T1000 (cell line): ENCODE data around the gene ABCC11.
"Not testable (repeated sequence)": the region's sequence is repeated elsewhere in the genome, so short reads cannot be mapped to it uniquely, and the experiment has no call there.

Experiments
- DNase-seq: peaks from one replicate; lab custom pipeline; 2025; ENCODE audit warnings: mixed read lengths; lab: John Stamatoyannopoulos, UW

ABCC11 gene

DNA sequence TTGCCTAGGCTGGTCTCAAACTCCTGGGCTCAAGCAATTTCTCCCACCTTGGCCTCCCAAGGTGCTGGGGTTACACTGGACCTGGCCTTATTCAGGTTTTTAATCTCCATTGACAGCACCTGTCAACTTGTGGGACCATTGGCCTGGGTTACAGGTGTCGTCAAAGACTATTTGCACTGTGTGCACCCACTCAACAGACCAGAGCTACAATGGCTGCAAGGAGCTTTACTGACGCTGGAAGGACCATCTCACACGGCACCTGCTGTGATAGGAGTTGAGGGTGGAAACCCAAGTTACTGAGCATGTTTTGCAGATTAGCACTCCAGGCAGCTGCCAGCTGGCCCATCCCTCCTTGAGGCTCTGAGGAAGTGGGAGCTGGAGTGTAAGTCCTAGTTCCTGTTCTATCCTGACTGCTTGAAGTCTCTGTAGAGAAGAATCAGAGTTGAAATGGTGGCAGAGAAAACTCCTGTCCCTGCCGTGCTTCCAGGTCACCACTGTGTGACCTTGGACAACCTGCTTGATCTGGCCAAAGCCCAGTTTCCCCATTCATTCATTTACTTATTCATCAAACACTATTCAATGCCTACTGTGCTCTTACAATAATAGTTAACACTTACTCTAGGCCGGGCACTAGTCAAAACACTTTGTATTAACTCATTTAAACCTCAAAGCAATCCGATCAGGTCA, 45.7 kb downstream of the ABCC11 start:
- no peak for DNase-seq

DNA sequence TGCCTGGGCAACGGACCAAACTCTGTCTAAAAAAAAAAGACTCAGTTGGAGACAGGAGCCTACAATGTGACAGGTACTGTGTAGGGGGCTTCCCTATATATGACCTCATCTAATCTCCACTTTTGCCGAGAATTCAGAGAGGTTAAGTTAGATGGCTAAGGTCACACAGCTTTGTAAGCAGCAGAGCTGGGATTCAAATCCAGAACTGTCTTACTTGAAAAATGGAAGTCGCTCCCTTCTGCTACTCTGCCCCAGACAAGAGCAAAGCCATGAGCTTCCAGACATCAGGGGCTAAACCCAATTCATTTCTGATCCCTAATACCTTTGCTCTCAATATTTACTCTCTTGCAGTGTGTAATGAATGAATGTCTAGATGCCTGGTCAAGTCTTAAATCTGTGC, 50.0 kb downstream of the ABCC11 start:
- no peak for DNase-seq

DNA sequence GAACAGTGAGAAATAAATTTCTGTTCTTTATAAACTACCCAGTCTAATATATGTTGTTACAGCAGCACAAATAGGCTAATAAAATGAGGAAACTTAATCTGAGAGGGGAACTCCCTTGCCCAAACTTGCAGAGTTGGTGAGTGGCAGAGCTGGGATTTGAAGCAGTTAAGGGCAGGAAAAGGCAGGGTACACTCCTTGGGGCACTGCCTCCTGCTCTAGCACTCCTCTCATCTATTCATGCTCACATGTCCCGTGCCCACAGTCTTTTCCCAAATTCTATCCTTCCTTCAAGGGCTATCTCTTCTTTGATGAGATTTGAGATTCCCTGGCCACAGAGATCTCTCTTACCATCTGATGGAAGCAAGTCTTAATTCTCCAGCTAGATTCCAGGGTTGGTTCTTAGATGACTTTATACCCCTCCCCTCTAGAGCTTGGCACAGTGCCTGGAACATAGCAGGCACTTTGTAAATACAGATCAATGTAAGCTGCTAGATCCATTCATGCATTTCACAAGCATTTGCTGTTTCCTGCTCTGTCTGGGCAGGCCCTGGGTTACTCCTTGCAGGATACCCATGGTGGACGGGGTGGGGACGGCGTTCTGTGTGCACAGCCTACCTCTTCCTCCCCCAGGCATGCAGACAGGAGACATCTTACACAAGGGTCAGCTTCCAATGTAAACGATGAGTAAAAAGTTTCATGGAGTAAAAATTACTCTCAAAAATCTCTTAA, 52.3 kb downstream of the ABCC11 start:
- no peak for DNase-seq

DNA sequence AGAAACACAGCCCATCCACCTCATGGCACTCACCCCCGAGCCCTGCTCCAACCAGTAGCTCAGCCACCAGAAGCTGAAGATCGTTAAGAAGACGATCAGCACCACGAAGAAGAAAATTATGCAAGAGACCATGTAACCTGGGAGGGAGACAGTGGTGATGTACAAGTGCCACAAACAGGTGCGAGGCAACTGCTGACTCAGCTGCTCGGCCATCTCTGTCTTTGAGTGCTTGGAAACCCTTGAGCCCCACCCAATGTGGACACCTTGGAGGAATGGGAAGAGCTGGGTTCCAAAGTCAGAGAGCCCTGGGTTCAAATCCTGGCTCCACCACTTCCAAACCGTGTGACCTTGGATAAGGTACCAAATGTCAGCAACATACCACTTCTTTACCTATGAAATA, 53.5 kb downstream of the ABCC11 start:
- no peak for DNase-seq

DNA sequence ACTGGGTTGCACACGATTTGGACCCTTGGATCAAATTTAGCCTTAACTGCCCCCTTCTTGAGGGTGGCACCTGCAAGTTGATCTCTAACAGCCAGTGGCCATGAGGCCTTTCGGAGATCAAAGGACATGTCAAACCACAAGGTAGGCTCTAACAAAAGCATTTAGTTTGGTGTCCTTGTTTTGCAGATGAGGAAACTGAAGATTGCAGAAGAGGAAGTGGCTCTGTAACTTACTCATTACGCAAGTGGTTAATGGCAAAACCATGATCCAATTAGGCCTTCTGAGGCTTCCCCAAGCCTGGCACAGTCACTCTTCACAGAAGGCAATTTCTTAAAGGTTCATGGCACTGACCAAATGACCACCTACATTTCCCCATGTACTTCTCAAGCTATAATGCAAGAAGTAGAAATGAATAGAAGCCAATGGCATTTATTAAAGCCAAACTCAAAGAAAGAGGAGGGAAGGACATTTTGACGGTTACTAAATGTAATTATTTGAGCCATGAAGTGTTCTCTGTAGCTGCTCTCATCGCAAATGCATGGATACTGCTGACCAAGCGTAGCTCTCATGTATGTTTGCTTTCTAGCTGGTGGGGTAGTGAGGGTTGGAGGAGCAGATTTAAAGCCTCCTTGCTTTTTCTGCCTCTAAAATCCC, 58.8 kb downstream of the ABCC11 start:
- DNase-seq: no peak

DNA sequence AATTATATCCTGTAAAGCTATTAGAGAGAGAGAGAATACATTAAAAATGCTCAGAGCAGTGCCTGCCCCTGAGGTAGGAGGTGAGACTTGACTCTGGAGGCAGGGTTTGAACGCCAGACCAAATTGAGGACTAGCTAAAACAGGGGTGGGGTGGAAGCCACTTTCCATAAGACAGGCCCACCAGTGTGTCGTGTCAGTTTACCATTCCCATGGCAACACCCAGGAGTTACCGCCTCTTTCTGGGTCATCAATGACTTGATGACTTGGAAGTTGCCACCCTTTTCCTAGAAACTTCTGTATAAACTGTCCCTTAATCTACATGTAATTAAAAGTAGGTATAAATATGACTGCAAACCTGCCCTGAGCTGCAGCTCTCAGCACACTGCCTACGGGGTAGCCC, 59.6 kb downstream of the ABCC11 start:
- DNase-seq: no peak

DNA sequence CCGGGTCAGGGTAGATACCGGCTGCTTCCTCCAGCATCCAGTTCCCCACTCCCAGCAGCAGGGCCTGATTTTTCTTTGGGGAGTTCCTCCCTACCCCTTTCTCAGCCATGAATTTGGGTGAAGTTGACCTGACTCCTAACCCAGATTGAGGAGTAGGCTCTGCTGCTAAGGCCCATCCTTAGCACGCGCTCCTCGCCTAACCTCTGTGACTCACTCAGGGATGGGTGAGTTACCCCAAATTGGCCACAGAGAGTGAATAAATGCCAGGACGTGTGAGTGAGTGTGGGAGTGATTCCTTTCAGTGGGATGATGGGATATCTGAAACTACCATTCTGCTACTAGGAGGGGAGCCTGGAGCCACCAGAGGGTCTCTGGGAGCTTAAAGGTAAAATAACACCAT, 62.7 kb downstream of the ABCC11 start:
- DNase-seq: no peak

DNA sequence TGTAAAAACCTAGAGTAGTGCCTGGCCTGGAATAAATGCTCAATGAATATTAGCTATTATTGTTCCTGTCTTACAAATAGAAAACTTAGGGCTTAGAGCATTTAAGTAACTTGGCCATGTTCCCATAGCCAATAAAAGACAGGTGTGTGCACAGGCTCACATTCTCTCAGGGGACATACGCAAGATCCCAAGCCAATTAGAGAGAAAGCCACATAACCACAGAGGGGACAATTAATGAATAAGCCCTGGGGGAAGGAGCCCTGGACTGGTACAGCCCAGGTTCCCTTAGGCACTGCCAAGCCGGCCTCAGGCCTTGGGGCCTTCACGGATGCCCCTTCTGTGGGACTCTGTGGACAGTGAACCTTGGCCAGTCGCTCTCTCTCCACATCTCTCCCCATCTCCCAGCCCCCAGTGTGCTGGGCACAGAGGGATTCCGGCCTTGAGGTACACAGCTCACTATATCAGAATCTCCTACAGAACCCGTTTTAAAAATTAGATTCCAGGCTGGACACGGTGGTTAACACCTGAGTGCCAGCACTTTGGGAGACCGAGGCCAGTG, 64.3 kb downstream of the ABCC11 start:
- DNase-seq: no peak

DNA sequence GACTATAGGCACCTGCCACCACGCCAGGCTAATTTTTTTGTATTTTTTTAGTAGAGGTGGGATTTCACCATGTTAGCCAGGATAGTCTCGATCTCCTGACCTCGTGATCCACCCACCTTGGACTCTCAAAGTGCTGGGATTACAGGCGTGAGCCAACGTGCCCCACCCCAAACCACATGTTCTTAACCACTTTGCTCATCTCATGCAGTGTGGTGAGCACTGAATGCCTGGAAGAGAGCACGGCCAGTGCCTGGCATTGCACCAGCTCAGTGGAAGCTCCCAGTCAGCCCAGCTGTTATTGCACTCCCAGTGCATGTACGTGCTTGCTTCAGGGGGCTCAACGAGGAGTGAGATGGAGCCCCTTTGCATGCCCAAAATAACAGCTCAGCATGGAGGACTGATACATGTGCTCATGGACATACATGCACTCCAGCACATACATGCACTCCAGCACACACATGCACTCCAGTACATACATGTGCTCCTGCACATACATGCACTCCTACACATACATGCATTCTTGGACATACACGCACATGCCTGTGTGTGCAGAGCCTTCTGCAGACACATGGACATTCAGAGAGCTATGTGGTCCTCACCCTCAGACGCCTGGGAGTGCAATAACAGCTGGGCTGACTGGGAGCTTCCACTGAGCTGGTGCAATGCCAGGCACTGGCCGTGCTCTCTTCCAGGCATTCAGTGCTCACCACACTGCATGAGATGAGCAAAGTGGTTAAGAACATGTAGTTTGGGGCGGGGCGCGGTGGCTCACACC, 65.4 kb downstream of the ABCC11 start:
- DNase-seq: not testable (repeated sequence)

DNA sequence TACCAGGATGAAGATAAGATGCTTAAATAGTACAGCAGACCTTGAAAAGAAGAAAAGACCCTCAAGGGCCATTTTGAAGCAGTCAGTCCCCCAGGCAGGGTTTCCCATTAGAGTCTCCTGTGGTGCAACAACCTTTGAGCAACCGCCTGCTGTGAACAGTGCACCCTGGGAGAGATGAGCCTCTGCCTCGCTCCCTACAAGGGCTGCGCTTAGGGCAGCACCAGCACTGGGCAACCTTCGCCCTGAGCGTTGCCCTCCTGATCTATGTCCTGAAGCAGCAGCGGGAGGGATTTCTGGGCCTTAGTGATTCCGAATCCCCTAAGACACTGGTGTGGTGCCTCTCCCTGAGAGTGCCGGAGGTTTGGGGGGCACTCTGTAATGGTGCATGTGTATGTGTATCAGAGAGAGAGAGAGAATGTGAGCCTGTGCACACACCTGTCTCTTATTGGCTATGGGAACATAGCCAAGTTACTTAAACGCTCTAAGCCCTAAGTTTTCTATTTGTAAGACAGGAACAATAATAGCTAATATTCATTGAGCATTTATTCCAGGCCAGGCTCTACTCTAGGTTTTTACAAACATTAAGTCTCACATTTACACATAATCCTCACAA, 66.4 kb downstream of the ABCC11 start:
- DNase-seq: no peak

DNA sequence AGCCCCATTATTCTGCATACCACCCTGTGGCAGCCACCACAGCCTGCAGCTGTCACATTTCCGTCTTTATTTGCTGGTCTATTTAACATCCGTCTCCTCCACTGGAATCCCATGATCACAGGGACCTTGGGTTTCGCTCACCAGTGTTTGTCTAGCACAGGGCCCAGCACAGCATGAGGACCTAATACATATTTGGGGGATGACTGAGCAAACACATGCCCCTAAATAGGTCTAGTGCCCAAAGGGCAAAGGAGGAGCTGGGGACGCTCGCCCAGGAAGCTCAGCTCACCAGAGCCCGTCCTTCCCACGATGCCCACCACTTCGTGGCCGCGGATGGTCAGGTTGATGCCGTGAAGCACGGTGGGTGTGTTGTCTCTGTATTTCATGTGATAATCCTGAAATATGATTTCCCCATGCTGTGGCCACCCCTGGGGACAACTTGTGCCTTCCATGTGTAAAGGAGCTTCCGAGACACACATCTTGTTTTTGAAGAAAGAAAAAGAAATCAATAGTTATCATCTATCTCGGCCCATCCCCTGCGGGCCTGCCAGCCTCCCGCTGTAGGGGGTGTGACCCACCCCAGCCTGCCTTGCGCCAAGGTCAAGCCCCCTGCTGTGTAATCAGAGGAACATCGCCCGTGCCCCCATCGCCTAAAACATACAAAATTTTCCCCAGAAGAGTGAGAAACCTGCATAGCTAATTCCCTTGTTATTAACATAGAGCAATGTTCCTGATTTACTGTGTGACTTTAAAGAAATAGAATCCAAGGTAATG, 70.5 kb downstream of the ABCC11 start:
- DNase-seq: no peak

DNA sequence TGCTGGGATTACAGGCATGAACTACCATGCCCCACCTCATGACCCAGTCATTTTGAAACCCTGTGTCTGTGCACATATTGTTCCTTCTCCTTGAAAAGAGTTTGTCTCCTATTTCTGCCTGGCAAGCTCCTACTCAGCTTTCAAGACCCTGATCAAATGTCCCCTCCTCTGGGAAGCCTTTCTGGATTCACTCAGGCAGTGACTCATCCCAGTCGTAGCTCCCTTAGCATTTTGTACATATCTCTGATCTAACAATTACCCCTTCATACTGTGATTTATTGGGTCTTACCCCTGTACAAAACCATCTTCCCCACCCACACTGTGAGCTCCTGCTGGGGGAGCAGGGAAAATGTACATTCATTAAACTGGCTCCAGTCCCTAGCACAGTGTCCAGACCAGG, 73.5 kb downstream of the ABCC11 start:
- no peak for DNase-seq

DNA sequence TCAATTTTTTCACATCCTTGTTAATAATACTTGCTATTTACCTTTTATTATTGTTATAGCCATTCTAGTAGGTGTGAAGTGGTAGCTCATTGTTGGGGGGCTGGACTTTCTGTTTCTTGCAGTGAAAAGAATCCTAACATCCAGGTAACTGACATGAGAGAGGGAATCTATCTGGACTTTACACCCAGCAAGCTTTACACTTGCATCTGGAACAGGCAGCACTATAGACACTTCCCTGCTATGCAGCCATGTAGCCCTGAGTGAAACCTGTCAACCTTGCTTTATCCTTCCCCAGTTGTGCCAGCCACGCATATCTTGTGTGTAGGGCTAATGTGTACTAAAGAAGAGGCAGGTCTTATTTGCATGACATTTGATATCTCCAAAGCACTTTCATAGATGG, 74.7 kb downstream of the ABCC11 start:
- DNase-seq: no peak

DNA sequence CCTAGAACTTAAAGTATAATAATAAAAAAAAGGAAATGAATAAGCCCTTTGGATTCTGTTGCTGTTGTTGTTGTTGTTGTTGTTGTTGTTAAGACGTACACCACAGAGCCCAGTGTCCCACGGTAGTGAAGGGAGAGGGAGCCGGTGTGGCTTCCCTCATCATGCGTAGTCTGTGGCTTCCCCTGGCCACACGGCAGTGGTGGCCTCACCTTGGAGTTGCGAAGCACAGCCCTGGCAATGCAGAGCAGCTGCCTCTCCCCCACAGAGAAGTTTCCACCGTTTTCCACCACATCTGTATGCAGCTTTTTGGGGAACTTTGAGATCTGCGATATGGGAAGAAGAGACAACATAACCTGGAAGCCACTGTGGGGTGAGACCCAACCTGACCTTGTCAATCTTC, 77.4 kb downstream of the ABCC11 start:
- DNase-seq: no peak

DNA sequence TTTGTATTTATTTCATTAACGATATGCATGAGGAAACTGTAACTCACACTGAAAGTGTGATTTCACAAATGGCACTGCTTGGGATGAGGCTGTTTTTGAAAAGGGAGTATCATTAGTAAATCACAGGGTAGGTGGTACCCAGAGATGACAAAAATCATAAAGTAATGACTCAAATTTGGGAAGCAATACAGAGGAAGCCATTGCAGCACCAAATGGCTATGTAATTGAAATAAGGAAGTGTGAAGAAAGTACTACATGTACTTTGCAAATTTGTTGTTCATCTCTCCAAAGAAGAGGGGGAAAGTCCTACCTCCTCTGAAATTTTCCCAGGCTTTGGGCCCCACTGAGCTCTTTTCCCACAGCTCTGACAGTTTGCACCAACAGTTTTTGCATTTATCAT, 79.3 kb downstream of the ABCC11 start:
- DNase-seq: no peak

DNA sequence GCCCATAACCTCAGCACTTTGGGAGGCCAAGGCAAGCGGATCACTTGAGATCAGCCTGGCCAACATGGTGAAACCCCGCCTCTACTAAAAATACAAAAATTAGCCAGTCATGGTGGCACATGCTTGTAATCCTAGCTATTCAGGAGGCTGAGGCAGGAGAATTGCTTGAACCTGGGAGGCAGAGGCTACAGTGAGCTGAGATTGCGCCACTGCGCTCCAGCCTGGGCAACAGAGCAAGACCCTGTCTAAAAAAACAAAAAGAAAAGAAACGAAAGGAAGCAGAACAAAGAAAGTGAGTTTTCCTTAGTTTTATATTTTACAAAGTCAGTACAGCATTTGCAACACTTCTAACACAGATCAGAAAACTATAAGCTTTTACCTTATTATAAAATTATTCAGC, 80.7 kb downstream of the ABCC11 start:
- DNase-seq: not testable (repeated sequence)

DNA sequence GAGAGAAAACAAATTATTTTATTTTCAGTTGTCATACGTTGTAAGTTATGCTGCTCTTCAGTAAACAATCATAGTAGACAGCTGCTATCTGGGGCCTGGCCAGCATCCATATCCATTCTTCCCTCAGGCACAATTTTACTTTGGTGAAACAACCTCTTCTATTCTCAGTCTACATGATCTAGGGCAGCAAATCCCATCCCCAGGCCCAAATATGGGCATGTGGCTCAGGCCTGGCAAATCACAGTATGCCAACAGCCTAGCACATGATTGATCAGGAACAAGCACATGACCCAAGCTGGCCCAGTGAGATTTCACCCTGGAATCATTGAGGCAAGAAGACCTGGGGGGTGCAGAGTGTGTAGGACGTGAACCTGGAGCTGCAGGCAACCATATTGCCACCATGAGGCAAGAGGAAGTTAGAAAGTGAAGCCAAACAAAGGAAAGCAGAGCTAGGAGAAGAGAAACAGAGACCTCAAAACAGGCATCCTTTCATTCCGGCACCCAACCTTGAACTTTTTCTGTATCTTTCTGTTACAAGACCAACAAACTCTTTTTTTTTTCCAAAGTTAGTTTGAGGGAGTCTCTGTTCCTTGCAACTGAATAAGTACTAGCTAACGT, 81.3 kb downstream of the ABCC11 start:
- no peak for DNase-seq

DNA sequence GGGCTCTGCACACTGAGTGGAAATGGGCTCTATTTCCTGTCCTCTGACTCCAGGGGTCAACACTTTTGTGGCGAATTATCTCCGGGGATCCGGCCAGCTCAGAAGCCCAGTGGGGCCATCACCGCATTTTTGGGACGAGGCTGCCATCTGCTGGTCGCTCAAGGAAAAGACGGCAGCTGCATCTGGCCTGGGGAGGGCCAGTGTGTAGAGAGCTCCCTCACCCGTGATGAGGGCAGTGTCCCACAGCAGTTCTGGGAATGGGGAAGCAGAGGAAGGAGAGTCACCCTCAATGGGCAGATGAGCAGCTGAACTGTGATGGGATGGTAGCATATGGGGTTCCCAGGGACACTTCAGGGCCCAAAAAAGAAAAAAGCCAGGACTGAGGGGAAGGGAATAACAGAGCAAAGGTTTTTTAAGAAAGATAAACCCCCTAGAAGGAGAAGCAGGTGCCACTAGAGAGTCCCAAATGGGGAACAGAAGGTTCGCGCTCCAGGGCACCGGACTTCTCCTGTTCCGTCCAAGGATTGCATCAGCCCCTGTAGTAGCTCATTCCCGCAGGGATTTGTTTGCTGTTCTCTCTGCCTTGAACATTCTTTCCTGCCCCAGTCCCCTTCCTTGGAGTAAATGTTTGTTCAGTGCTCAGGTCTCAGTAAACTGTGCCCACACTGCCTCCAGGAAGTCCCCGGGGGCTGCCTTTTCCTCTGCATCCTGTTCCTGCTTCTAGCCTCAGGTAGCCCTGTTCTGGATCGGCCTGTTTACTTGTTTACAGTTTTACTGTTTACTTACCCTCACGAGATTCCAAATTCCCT, 82.2 kb downstream of the ABCC11 start:
- DNase-seq: peak; percentile 63

DNA sequence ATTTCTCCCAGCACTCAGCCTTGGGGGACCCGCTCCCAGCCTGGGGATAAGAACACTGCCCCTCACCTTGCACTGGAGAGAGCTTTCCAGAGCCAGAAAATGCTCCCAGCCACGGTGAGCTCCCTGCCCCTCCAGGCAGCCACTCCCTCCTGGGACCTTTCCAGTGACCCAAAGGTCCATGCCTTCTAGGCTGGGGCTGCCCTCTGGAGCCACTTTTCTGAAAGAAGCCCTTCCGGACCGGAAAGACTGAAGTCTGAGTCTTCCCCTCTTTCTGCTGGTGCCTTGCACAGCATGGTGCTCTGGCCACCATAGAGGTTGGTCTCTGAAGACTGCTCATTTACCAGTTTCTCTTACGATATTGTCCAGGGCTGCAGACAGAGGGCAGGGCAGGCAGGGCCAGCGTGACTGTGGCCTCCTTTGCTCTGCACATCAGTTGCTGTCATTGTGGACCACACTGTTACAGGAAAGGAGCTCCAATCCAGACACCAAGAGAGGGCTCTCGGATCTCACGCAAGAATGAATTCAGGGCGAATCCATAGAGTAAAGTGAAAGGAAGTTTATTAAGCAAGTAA, 84.4 kb downstream of the ABCC11 start:
- no peak for DNase-seq
